Activated CD8-positive, alpha-beta memory T cell treated with anti-CD3 and anti-CD28 coated beads for 24 hours (primary cell): ENCODE data around the gene ZNF804A.
A peak's percentile ranks its signal among the peaks of the same experiment; 100 is the strongest.

Experiments used
- DNase-seq: peaks from one replicate; pipeline ENCODE4 v3.0.0-alpha.2; 2020

Gene ZNF804A

DNA sequence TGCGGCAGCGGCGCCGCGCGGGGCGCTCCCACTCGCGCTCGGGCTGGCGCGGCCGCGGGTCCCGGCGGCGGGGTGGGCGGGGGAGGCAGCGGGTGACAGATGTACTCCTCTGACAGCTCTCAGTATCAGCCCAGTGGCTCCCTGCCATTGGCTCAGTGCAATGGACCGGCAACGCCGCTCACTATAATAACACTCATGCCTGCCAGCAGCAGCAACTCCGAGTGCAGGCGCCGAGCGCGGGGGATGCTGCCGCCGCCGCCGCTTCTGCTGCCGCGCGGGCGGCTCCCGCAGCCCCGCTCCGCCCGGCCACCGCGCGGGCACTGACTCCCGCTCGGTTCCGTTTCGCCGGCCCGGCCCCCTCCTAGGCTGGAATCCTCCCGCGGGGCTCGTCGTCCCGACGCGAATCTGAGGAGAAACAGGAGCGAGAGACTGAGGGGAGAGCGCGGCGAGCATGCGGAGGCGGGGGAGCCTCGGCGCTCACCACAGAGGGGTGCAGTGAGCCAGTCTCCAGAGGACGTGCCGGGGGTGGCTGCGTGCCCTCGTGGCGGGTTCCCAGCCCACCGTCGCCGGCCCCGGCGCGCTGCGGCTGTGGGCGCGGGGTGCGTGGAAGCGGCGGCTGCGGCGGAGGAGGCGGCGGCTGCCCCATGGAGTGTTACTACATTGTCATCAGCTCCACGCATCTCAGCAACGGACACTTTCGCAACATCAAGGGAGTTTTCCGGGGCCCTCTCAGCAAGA, at the start of gene ZNF804A:
Gene ZNF804A, plus strand, starts transcription at position 214 of the 738 bp plus-strand sequence. Its CDS starts 431 bp downstream, at position 645.
- peak; percentile 55 for DNase-seq

DNA sequence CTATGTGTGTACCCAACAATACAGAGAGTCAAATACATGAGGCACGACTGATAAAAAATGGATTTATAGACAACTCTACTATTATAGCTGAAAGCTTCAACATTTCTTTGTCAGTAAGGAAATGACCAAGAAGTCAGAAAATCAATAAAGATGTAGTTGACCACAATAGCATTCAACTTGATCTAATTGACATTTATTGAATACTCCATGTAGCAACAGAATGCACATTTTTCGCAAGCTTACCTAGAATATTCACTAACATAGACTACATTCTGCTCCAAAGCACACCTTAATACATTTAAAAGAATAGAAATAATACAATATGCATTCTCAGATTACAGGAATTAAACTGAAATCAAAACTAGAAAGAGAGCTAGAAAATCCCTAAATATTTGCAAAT, 49.2 kb upstream of the ZNF804A start:
- no peak for DNase-seq

DNA sequence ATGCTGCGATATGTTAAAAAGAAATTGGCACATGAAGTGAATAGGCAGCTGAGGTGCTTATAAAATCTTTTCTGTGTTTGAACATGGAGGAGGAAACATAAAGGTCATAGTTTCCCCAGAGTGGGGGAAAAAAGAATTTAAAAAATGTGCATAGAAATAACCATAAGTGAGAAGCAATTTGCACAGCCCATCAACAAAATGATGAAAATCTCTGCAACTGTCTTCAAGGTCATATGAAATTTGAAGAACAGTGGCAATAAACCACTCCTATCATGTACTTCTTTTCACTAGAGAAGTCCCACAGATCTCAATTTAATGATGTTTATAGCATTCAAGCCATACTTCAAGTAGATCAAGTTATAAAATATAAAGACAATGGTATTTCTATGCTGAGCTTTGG, 46.7 kb upstream of the ZNF804A start:
- DNase-seq, result no peak

DNA sequence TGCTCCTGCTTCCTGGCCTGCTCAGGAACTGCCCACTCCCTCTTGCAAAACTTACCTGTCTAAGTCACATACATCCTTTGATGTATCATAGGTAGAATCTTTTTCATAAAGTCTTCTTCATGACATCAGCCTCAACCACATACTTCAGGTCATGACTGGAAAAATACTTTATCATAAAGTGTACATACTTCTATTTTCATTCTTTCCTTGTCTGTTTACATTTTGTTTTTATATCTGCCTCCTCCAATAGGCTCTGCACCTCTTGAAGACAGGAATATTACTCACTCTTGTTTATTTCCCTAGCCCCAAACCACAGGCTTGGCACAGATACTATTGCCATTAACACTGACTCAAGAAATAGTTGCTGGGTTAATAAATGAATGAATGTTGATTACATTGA, 43.6 kb upstream of the ZNF804A start:
- DNase-seq, result no peak

DNA sequence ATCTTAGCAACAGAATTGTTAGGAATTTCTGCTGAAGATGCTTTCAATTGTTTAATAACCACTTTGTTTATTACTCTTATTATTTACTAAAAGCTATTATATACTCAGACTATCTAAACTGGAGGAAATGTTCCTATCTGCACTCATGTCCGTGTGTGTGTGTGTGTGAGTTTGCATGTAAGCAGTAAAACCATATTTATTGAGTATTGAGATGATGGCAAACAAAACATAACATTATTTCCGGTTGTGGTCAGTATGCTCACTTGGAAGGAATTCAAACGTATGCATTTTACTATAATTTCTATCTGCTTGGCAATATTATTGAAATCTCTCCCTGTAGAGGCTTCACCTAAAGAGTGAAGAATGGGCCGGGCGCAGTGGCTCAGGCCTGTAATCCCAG, 43.0 kb upstream of the ZNF804A start:
- no peak for DNase-seq

DNA sequence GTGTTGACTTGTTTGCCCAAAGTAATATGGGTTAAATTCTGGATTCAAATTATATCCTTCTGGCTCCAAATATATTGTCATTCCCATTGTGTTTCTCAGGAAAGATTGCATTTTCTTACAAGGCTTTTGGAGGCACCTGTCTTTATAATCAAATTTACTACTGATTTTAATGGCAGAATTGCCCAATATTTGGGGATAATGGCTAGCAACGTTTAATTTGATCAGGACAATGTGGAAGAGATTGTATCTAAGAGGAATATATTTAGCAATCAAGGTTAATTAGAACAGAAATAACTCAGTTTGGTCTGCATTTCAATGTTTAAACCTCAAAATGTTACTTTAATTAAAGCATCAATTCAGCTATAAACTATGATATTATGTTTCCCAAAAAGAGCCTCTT, 41.7 kb upstream of the ZNF804A start:
- DNase-seq, result no peak

DNA sequence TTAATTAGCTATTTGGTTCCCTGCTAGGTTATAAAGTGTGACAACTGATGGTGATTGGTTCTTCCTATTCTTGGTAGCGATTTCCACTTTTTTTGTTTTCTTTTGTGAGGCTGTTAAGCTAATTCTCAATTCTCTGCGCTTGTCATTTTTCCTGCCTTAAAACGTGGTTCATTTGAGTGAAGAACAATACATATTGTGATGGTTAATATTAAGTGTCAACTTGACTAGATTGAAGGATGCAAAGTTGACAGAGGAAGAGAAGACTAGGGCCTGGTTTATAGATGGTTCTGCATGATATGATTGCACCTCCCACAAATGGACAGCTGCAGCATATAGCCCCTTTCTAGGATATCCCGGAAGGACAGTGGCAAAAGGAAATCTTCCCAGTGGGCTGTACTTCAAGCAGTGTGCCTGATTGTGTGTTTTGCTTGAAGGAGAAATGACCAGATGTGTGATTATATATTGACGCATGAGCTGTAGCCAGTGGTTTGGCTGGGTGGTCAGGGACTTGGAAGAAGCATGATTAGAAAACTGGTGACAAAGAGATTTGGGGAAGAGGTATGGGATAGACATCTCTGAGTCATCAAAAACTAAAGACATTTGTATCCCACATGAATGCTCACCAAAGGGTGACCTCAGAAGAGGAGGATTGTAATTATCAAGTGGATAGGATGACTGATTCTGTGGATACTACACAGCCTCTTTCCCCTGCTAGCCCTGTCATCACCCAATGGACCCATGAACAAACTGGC, 39.4 kb upstream of the ZNF804A start:
- DNase-seq, result no peak

DNA sequence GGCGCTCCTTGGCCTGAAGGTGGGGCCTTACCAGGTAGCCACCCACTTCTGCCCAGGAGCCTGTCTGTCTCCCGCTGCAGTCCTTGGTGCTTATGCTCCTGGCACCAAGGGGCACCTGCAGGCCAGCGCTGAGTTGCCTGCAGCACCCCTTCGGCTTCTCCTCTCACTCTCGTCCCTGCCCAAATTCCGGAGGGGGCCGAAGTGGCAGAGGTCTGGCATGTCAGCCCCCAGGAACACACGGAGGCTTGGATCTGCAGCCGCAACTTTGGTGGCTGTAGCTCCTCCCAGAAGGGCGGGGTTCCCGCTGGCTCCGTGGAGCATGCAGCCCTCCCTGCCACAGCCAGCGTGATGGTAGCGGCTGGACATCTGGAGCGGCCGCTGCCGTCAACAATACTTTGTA, 37.7 kb upstream of the ZNF804A start:
- DNase-seq, result no peak

DNA sequence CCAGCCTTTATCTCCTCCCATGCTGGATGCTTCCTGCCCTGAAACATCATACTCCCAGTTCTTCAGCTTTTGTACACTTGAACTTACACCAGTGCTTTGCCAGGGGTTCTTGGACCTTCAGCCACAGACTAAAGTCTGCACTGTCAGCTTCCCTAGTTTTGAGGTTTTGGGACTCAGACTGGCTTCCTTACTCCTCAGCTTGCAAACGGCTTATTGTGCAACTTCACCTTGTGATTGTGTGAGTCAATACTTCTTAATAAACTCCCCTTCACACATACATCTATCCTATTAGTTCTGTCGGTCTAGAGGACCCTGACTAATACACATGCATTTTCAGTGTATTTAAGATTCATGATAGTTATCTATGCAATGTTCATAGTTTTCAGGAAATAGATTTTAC, 35.8 kb upstream of the ZNF804A start:
- no peak for DNase-seq

DNA sequence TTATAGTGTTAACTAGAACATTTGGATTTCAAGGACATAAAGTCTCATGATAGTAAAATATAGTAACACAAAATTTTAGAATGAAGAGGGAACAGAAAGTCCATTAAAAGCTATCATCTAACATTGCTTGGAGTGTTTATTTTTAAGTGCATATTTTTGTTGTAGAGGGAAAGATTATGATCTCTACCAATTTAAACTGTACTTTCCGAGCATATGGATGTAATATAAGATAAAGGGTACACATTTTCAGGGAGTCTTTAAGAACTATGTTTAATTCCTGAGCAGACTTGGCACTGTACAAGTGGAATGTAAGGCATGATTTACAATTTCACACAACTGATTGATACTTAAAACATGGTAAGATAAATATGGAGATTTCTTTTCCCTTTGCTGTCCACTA, 34.2 kb upstream of the ZNF804A start:
- DNase-seq, result no peak

DNA sequence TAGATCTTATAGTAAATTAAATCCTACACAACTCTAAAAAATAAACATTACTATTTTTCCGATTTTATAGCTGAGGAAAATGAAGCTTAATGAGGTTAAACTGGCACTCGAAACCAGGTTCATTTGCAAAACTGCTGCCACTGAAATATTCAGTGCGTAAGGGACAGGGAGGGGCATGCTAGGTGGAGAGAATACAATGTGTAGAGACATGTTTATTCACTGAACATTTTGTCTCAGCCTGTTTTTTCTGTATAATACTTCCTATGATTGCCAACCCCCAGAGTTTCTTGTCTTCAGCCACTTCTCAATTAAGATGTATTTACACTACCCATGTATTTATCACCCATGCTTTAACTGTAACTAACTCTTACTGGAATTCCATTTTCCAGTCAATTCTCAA, 31.6 kb upstream of the ZNF804A start:
- no peak for DNase-seq

DNA sequence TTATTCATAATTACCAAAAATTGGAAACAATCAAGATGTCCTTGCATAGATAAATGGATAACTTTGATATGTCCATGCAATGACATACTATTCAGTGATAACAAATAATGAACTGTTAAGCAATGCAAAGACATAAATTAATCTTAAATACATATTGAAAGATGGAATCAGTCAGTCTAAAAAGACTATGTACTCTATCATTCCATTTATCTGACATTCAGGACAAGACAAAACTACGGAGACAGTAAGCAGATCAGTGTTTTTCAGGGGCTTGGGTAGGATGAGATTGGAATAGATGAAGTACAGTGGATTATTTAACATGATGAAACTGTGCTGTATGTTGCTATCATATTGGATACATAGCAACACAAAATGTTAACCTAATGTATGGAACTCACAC, 21.3 kb upstream of the ZNF804A start:
- no peak for DNase-seq

DNA sequence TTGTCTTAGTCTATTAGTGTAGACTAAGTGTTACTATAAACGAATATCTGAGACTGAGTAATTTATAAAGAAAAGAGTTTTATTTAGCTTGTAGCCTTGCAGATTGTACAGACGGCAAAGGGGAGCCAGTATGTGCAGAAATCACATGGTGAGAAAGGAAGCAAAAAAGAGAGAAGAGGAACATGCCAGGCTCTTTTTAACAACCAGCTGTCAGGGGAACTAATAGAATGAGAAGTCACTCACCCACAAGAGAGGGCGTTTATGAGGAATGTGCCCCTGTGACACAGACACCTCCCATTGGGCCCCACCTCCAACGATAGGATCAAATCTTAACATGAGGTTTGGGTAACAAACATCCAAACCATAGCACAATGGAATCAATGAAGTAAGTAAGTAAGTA, 20.6 kb upstream of the ZNF804A start:
- no peak for DNase-seq

DNA sequence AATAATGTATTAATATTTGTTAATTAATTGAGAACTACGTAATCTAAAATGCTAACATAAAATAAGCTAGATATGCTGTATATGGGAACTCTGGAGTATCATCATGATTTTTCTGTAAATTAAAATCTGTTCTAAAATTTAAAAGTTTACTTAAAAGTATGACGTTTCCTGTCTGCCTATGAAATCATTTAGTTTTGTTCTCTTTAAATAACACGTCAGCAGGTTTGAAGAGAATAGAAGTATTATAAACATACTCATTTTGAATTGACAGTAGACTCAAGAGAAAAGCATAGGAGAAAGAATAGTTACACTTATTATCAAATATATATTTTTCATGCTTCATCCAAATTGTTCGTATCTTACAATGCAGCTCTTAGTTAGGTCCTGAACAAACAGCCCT, 19.1 kb upstream of the ZNF804A start:
- no peak for DNase-seq

DNA sequence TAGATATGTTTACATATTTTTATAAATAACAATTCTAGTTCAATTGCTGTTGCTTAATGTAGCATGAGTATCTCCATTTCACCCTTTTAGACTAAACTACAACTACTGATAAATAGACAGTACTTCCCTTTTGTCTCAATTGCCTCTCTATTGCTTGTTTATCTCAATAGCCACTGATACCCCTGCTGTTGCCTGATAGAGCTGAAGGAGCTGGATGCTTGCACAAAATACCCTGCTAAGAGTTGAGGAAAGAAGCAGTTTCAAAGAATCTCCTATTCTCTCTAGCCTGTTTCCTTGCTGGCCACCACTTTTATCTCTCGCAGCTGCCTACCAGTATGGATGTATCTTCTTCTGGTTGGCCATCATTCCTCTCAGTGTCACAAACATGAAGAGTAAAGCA, 16.9 kb upstream of the ZNF804A start:
- DNase-seq, result no peak

DNA sequence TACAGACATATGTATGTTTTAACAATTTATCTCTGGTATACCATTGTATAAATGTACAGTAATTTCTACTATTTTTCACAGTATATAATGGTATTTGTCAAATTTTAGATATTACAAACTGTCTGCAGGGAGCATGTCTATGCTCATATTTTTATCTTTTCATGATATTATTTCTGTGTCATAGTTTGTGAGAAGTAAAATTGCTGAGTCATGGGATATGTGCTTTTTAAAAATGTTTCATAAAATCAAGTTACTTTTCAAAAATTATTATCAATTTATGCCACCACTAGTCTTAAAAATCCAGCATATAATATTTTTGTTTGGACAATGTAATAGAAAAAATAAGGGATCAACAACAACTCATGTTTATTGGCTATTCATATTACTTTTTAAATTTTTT, 9.1 kb upstream of the ZNF804A start:
- no peak for DNase-seq

DNA sequence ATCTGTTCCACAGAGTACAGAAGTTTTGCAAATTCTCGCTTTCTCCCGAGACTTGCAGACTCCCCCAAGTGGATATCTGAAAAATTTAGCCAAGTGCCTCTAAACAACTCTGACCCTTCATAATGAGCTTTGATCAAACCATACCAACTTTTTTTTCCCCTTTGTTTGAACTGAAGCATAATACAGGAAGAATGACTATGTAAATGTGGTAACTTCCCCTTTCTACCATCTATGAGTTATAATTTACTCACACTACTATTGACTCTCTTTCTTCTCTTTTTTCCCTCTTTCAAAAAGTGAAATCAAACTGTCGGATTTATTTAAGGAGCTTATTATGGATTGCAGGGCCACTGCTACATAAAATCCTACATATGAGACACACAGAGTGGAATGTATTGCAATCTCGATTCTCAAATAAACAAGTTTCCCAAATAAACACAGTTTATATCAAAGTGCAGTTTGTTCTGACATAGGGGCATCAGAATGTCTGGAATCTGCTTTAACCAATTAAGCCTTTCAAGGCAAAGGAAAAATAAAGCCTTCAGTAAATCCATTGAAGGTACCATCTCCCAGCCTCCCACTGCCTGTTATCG, 1.4 kb upstream of the ZNF804A start:
- DNase-seq, result no peak

DNA sequence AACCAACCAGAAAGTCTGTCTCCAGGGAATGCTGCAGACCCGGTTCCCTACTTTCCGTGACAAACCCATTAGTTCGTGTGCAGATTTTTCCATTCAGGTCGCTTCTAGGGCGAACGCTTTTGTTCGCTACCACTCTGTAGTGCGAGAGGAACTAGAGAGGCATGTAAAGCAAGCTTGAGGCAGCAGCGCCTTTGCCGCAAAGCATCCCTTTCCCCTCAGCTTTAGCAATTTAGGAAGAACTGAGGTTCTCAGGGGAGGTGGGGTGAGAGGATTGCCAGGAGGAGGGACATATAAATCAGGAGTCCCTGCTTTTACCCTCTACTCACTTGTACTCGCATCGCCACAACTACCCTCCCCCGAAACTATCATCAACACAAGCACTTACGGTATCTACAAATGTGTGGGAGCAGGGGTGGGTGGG, 748 bp upstream of the ZNF804A start:
- peak; percentile 51 for DNase-seq

DNA sequence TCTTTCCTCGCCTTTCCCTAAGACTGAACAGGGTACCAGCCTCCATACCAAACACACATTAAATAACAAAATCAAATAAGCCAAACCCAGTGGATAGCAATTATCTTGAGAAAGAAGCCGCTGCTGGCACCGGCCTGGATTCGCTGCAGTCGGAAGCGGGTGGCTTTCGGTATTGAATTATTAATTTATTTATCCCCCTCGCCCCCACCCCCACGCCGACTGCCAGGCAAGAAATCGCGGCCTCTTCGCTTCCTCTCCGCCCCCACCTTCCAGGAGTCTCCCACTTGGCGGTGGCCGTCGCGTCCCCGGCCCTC, 370 bp upstream of the ZNF804A start:
- DNase-seq, result no peak

DNA sequence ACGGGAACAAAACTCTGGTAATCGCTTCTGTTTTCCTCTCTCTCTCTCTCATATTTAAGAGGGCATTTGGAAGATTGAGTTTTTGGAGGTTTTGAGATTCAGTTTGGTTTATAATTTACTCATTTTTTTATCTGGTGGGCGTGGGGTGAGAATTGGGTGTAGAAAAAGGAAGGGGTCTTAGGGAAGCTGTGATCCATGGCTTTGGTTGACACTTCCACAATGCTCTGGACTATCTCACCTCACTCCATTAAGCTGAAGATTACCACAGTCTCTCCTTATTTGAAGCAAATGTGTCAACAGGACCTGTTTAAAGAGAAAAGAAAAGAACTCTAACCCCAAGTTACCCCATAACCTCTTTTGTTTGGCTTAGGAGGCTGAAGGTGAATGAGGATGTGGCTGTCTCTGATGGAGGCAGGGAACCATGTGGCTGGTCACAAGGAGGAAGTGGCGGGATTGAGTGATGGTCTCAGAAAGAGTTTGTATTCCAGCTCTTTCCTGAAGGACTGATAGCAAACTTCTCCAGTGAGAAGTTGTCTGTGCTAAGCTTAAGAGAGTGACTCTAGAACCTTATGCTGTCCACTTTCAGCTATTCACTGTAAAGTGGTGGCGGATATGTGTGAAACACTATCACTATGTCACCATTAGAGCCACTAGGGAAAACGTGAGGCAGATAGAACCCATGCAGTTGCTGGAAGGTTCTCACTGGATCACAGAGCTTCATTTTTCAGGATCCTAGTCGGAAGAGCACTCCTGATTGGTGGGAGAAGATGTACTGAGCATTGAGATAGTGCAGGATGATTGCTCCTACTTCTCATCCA, 934 bp downstream of the ZNF804A start:
- no peak for DNase-seq

DNA sequence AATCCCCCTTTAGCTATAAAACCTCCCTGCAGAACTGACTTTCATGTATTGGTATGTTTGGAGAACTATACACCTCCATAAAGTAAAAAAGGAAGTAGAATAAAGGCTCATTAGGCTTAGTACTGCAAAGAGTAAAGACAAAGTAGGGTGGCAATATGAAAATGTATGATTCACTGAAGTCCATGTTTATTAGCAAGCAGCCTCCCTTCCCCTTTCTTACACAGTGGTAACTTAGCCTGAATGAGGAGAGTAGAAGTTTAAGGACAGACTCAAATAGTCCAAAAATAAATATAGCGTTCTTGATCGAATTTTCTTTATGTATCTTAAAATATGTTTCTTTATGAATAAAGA, 1.5 kb downstream of the ZNF804A start:
- DNase-seq, result no peak

DNA sequence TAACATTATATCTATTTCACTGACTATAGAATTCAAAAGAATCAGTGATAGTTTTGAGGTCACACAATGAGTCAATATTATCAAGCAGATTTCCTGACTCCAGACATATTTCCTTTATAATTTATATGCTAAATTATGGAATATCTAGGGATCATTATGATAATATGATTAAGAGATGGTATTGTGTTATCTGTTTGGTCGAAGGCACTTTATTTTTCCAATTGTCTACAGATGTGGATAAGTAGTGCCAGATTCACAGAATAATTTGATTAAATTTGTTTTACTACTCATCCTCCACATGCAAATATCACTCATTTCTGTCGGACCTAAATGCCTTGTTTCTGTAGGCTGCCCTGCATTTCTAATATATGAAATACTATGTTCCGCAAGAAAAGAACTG, 4.4 kb downstream of the ZNF804A start:
- DNase-seq, result no peak

DNA sequence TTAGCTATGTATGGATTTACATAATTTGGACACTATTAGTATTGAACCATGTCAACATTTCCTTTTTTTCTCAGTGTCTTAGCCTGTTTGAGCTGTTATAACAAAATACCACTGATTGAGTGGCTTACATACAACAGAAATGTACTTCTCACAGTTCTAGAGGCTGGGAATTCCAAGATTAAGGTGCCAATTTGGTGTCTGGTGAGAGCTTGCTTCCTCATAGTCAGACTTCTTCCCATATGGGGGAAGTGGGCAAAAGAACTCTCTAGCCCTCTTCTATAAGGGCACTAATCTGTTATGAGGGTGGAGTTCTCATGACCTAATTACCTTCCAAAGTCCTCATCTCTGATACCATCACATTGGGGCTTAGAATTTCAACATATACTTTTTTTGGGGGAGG, 12.6 kb downstream of the ZNF804A start:
- no peak for DNase-seq
